Measurements from ENCODE around the gene SPATA16. TPM values are rescaled to one million over a fixed set of nuclear protein-coding genes. Genes with fewer than 3 reads are reported as not detected.

The SPATA16 gene
- total and polyA plus RNA-seq, 8 donors, result not detected

GRCh38 chr3:172913911-172914655 lies 227.0 kb downstream of the SPATA16 start:
- TF ChIP-seq CTCF (IDR thresholded peaks at IDR 0.05), result no peak
- intact Hi-C loops (cut with DNase I), result no loop called here
- no peak for DNase-seq
- Histone ChIP-seq H3K36me3 (no peaks in the 10 kb centered on the region), H3K9me3 (no peaks in the 10 kb centered on the region), H3K27me3 (no peaks in the 10 kb centered on the region), H3K4me3 (no peak overlapping the region), H3K27ac (no peak overlapping the region), H3K4me1 (peaks cover 0 to 7% of the 10 kb centered on the region in 2 donors)
- ATAC-seq, result no peak

- intact Hi-C loops (cut with DNase I), result no loop called here
- Histone ChIP-seq H3K9me3 (no peaks in the 10 kb centered on the region), H3K4me1 (no peaks in the 10 kb centered on the region), H3K27me3 (no peaks in the 10 kb centered on the region), H3K27ac (no peak overlapping the region), H3K36me3 (no peaks in the 10 kb centered on the region), H3K4me3 (no peak overlapping the region)
- no peak for DNase-seq
- no peak for ATAC-seq
- TF ChIP-seq CTCF (IDR thresholded peaks at IDR 0.05), result no peak
Measured at GRCh38 chr3:172911142-172911541, 229.9 kb downstream of the SPATA16 start.

GRCh38 chr3:172908771-172909270 lies 232.2 kb downstream of the SPATA16 start:
- no peak overlapping the region for H3K27ac ChIP-seq
- DNase-seq (no peak), ATAC-seq (no peak)
- H3K4me3 ChIP-seq, result no peak overlapping the region
- H3K27me3 ChIP-seq, result no peaks in the 10 kb centered on the region
- intact Hi-C loops (cut with DNase I), result no loop called here
- H3K9me3 ChIP-seq, result no peaks in the 10 kb centered on the region
- no peaks in the 10 kb centered on the region for H3K4me1 ChIP-seq
- H3K36me3 ChIP-seq, result no peaks in the 10 kb centered on the region
- no peak for TF ChIP-seq CTCF (IDR thresholded peaks at IDR 0.05)

- intact Hi-C loops (cut with DNase I), result no loop called here
- Histone ChIP-seq H3K27me3 (no peaks in the 10 kb centered on the region), H3K36me3 (no peaks in the 10 kb centered on the region), H3K27ac (no peak overlapping the region), H3K4me1 (no peaks in the 10 kb centered on the region), H3K4me3 (no peak overlapping the region), H3K9me3 (no peaks in the 10 kb centered on the region)
- no peak for TF ChIP-seq CTCF (IDR thresholded peaks at IDR 0.05)
- ATAC-seq (no peak), DNase-seq (no peak)
Measured at GRCh38 chr3:172905451-172905850, 235.6 kb downstream of the SPATA16 start.

GRCh38 chr3:172904711-172905373 lies 236.2 kb downstream of the SPATA16 start:
- DNase-seq (peak in 2 of 4 donors; percentile 24 to 28), ATAC-seq (no peak)
- Histone ChIP-seq H3K9me3 (no peaks in the 10 kb centered on the region), H3K36me3 (no peaks in the 10 kb centered on the region), H3K4me1 (no peaks in the 10 kb centered on the region), H3K27ac (no peak overlapping the region), H3K4me3 (no peak overlapping the region), H3K27me3 (no peaks in the 10 kb centered on the region)
- no peak for TF ChIP-seq CTCF (IDR thresholded peaks at IDR 0.05)
- intact Hi-C loops (cut with DNase I), result no loop called here
